K562 (cell line): ENCODE results near the gene ADAD1. TPM values are rescaled to one million over a fixed set of nuclear protein-coding genes. Genes with fewer than 3 reads are reported as not detected.

Experiments used
- ARID1B ChIP-seq: fragments of 450-650 bp; IDR thresholded peaks from 2 replicates; pipeline ENCODE4 v1.6.1; 2016; ENCODE audit warnings: antibody characterized with exemption, mild to moderate bottlenecking, inconsistent platforms
- C11orf30 ChIP-seq: fragments of 450-650 bp; IDR thresholded peaks from 2 replicates; pipeline ENCODE4 v1.6.1; 2016; ENCODE audit warnings: low read depth, mild to moderate bottlenecking
- CTBP1 ChIP-seq: fragments of 450-650 bp; IDR thresholded peaks from 2 replicates; pipeline ENCODE4 v1.6.1; 2016; ENCODE audit warnings: borderline replicate concordance
- EHMT2 ChIP-seq: fragments of 450-650 bp; IDR thresholded peaks from 2 replicates; pipeline ENCODE4 v1.6.1; 2018; ENCODE audit warnings: antibody characterized with exemption
- ELF2 ChIP-seq: fragments of 250-450 bp; sonication (Bioruptor Pico); IDR thresholded peaks from 2 replicates; pipeline ENCODE4 v1.5.0; 2021; ENCODE audit warnings: mild to moderate bottlenecking
- FOXA3 ChIP-seq, 2 experiments: fragments of 450-650 bp in 1 of 2; sonication (generic) in 1 of 2; formaldehyde crosslinking; IDR thresholded peaks in 1 of 2; conservative IDR thresholded peaks in 1 of 2; 2 replicates each; pipeline versions ENCODE4 v1.4.0 to v1.8.0; 2020 to 2022; ENCODE audit warnings: mild to moderate bottlenecking in 2 of 2, missing genetic modification reagents in 1 of 2
- FOXJ2 ChIP-seq: fragments of 200-800 bp; sonication (Bioruptor generic); IDR thresholded peaks from 2 replicates; pipeline ENCODE4 v1.6.1; 2016; ENCODE audit warnings: missing genetic modification characterization, missing compliant biosample characterization
- LEF1 ChIP-seq: fragments of 450-650 bp; IDR thresholded peaks from 2 replicates; pipeline ENCODE4 v1.6.1; 2016; ENCODE audit warnings: mild to moderate bottlenecking
- MAFF ChIP-seq: IDR thresholded peaks from 2 replicates; pipeline ENCODE4 v1.6.1; 2012; ENCODE audit warnings: low read length, improper control_type of control experiment
- MAFK ChIP-seq: IDR thresholded peaks from 2 replicates; pipeline ENCODE4 v1.6.1; 2011; ENCODE audit warnings: low read length, improper control_type of control experiment
- MEIS2 ChIP-seq: fragments of 450-650 bp; IDR thresholded peaks from 2 replicates; pipeline ENCODE4 v1.6.1; 2014; ENCODE audit warnings: mild to moderate bottlenecking; ENCODE audit not compliant: partially characterized antibody
- MNT ChIP-seq, 2 experiments: fragments of 450-650 bp; conservative IDR thresholded peaks; 2 replicates each; pipeline ENCODE4 v1.6.1; 2017; ENCODE audit warnings: mild to moderate bottlenecking in 2 of 2, moderate library complexity in 2 of 2
- TAL1 ChIP-seq: fragments of 450-650 bp; IDR thresholded peaks from 2 replicates; pipeline ENCODE4 v1.6.1; 2016; ENCODE audit warnings: mild to moderate bottlenecking
- TRIM24 ChIP-seq, 2 experiments: fragments of 450-650 bp; IDR thresholded peaks; 2 replicates each; pipeline ENCODE4 v1.6.1; 2016
- polyA plus RNA-seq, 8 experiments: library from polyadenylated mRNA; depleted of rRNA in 4 of 8; stranded (reverse) in 5 of 8; unstranded in 3 of 8; fragments of >200 nt; fragmentation: Nextera tagmentation in 2 of 8; fragmentation: Illumina TruSeq in 1 of 8; extraction: Ambion mirVana in 2 of 8; extraction: Trizol in 1 of 8; gene quantifications; 2 replicates each; pipeline versions ENCODE4 v1.2.1 to v1.2.3, GENCODE V29; 2011 to 2014; ENCODE audit warnings: inconsistent platforms in 1 of 8, missing spikeins in 1 of 8
- total RNA-seq, 7 experiments: library from RNA; depleted of rRNA in 6 of 7; stranded (reverse); fragments of >200 nt in 6 of 7; fragmentation: Illumina TruSeq in 2 of 7; extraction: Trizol in 2 of 7; gene quantifications; 2 replicates each; pipeline versions ENCODE4 v1.2.1 to v1.2.3, GENCODE V29; 2011 to 2021; ENCODE audit warnings: low replicate concordance in 1 of 7
- TF ChIP-seq, protein P1 (sequence below): conservative IDR thresholded peaks from 2 replicates; pipeline ENCODE4 v1.6.1; 2011; ENCODE audit warnings: low read depth, mild to moderate bottlenecking, low read length; ENCODE audit not compliant: control insufficient read depth
- TF ChIP-seq, protein P2 (sequence below): IDR thresholded peaks from 3 replicates; pipeline ENCODE4 v1.6.1; 2011; ENCODE audit warnings: borderline replicate concordance, mild to moderate bottlenecking; ENCODE audit not compliant: insufficient read length, insufficient read depth
- TF ChIP-seq, protein P3 (sequence below): fragments of 450-650 bp; IDR thresholded peaks from 2 replicates; pipeline ENCODE4 v1.6.1; 2014; ENCODE audit warnings: low read depth, mild to moderate bottlenecking, moderate library complexity, borderline replicate concordance

The ADAD1 gene
- total and polyA plus RNA-seq, 9 of the 15 experiments (the other 6 are each of a cell fraction or from before 2014, with no cell fraction given) = not detected

GRCh38 chr4:122364700-122365404 lies 14.0 kb upstream of the ADAD1 start (continued):
- TF ChIP-seq, protein P1, sequence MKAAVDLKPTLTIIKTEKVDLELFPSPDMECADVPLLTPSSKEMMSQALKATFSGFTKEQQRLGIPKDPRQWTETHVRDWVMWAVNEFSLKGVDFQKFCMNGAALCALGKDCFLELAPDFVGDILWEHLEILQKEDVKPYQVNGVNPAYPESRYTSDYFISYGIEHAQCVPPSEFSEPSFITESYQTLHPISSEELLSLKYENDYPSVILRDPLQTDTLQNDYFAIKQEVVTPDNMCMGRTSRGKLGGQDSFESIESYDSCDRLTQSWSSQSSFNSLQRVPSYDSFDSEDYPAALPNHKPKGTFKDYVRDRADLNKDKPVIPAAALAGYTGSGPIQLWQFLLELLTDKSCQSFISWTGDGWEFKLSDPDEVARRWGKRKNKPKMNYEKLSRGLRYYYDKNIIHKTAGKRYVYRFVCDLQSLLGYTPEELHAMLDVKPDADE = 0 out of 2 replicates have a peak, but pooled peaks have one; percentile 43
- TF ChIP-seq MAFK (peak; percentile 45; the same call in 1 of the 2 replicates), TRIM24 (IDR thresholded peaks at IDR 0.05) (peak; percentile 53 to 67; a peak in 3 of 4 replicates), LEF1 (peak; percentile 43; the same call in 1 of the 2 replicates), FOXA3 (CRISPR knock-in tag; conservative IDR thresholded peaks at IDR 0.05 in 1 of 2, IDR thresholded peaks at IDR 0.05 in 1 of 2) (peak; percentile 60 to 91; a peak in 3 of 4 replicates), FOXJ2 (tag) (0 out of 2 replicates have a peak, but pooled peaks have one; percentile 20), MNT (conservative IDR thresholded peaks at IDR 0.05) (0 out of 4 replicates have a peak, but pooled peaks of 1 of the 2 experiments have one; percentile 14), CTBP1 (0 out of 2 replicates have a peak, but pooled peaks have one; percentile 19), C11orf30 (peak; percentile 93), MEIS2 (no peak), EHMT2 (peak; percentile 66; the same call in 1 of the 2 replicates), TAL1 (peak; percentile 29; the same call in 1 of the 2 replicates), MAFF (peak; percentile 60; the same call in 1 of the 2 replicates), ELF2 (CRISPR knock-in tag) (no peak), ARID1B (0 out of 2 replicates have a peak, but pooled peaks have one; percentile 34)
- TF ChIP-seq, protein P2, sequence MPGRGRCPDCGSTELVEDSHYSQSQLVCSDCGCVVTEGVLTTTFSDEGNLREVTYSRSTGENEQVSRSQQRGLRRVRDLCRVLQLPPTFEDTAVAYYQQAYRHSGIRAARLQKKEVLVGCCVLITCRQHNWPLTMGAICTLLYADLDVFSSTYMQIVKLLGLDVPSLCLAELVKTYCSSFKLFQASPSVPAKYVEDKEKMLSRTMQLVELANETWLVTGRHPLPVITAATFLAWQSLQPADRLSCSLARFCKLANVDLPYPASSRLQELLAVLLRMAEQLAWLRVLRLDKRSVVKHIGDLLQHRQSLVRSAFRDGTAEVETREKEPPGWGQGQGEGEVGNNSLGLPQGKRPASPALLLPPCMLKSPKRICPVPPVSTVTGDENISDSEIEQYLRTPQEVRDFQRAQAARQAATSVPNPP = no peak
- TF ChIP-seq, protein P3, sequence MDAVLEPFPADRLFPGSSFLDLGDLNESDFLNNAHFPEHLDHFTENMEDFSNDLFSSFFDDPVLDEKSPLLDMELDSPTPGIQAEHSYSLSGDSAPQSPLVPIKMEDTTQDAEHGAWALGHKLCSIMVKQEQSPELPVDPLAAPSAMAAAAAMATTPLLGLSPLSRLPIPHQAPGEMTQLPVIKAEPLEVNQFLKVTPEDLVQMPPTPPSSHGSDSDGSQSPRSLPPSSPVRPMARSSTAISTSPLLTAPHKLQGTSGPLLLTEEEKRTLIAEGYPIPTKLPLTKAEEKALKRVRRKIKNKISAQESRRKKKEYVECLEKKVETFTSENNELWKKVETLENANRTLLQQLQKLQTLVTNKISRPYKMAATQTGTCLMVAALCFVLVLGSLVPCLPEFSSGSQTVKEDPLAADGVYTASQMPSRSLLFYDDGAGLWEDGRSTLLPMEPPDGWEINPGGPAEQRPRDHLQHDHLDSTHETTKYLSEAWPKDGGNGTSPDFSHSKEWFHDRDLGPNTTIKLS = 0 out of 2 replicates have a peak, but pooled peaks have one; percentile 18
